H9 (cell line): ENCODE measurements around the gene IQGAP2. TPM values are rescaled to one million over a fixed set of nuclear protein-coding genes. Genes with fewer than 3 reads are reported as not detected.

Source experiments
- DNase-seq: peaks from one replicate; pipeline ENCODE4 v3.0.0-alpha.2; 2017
- H2AFZ ChIP-seq: one replicate; pipeline ENCODE4 v1.6.1; 2013; ENCODE audit warnings: mild to moderate bottlenecking, low read length, control low read depth, moderate library complexity
- H2AK5ac ChIP-seq: 2 replicates; pipeline ENCODE4 v1.6.1; 2013; ENCODE audit warnings: low read length, control low read depth, mixed read lengths; ENCODE audit not compliant: insufficient read length
- H2BK120ac ChIP-seq: one replicate; pipeline ENCODE4 v1.6.1; 2013; ENCODE audit warnings: low read depth, mild to moderate bottlenecking, low read length, control low read depth, inconsistent platforms; ENCODE audit not compliant: poor library complexity, severe bottlenecking
- H2BK12ac ChIP-seq: 2 replicates; pipeline ENCODE4 v1.6.1; 2013; ENCODE audit warnings: low read length, control low read depth, mixed read lengths, low read depth; ENCODE audit not compliant: insufficient read length
- H2BK15ac ChIP-seq: 2 replicates; pipeline ENCODE4 v1.6.1; 2013; ENCODE audit warnings: low read depth, low read length, control low read depth
- H2BK20ac ChIP-seq: one replicate; pipeline ENCODE4 v1.6.1; 2013; ENCODE audit warnings: low read depth, mild to moderate bottlenecking, low read length, control low read depth, inconsistent platforms; ENCODE audit not compliant: poor library complexity, severe bottlenecking
- H2BK5ac ChIP-seq: 2 replicates; pipeline ENCODE4 v1.6.1; 2013; ENCODE audit warnings: low read length, control low read depth, mixed read lengths; ENCODE audit not compliant: insufficient read length
- H3K14ac ChIP-seq: 2 replicates; pipeline ENCODE4 v1.6.1; 2013; ENCODE audit warnings: low read length, control low read depth; ENCODE audit not compliant: insufficient read depth
- H3K18ac ChIP-seq: 2 replicates; pipeline ENCODE4 v1.6.1; 2013; ENCODE audit warnings: low read depth, mild to moderate bottlenecking, mixed read lengths, low read length, control low read depth; ENCODE audit not compliant: insufficient read length
- H3K23ac ChIP-seq: 2 replicates; pipeline ENCODE4 v1.6.1; 2013; ENCODE audit warnings: low read length, control low read depth, mixed read lengths, low read depth; ENCODE audit not compliant: insufficient read length
- H3K23me2 ChIP-seq: 2 replicates; pipeline ENCODE4 v1.6.1; 2013; ENCODE audit warnings: low read depth, mild to moderate bottlenecking, mixed read lengths, low read length, control low read depth; ENCODE audit not compliant: insufficient read length, poor library complexity, severe bottlenecking
- H3K27ac ChIP-seq: 2 replicates; pipeline ENCODE4 v1.5.1; 2013; ENCODE audit warnings: low read length, control low read depth, mixed read lengths, low read depth; ENCODE audit not compliant: insufficient read length
- H3K27me3 ChIP-seq: 2 replicates; pipeline ENCODE4 v1.6.1; 2013; ENCODE audit warnings: low read length, control low read depth, inconsistent platforms; ENCODE audit not compliant: insufficient read depth
- H3K4ac ChIP-seq: 2 replicates; pipeline ENCODE4 v1.6.1; 2013; ENCODE audit warnings: low read depth, mild to moderate bottlenecking, control low read depth, inconsistent platforms, low read length, moderate library complexity
- H3K4me1 ChIP-seq: 2 replicates; pipeline ENCODE4 v1.6.1; 2013; ENCODE audit warnings: low read length, control low read depth, inconsistent platforms; ENCODE audit not compliant: insufficient read depth
- H3K4me2 ChIP-seq: 2 replicates; pipeline ENCODE4 v1.6.1; 2013; ENCODE audit warnings: low read length, control low read depth, mixed read lengths; ENCODE audit not compliant: insufficient read length, insufficient read depth
- H3K56ac ChIP-seq: 2 replicates; pipeline ENCODE4 v1.6.1; 2013; ENCODE audit warnings: low read depth, mild to moderate bottlenecking, mixed read lengths, low read length, control low read depth; ENCODE audit not compliant: insufficient read length
- H3K79me1 ChIP-seq: 2 replicates; pipeline ENCODE4 v1.6.1; 2013; ENCODE audit warnings: low read depth, mild to moderate bottlenecking, moderate library complexity, low read length, control low read depth, inconsistent platforms; ENCODE audit not compliant: insufficient read depth, poor library complexity, severe bottlenecking
- H3K79me2 ChIP-seq: 2 replicates; pipeline ENCODE4 v1.6.1; 2013; ENCODE audit warnings: low read length, control low read depth, inconsistent platforms; ENCODE audit not compliant: insufficient read depth
- H3K9ac ChIP-seq: 2 replicates; pipeline ENCODE4 v1.6.1; 2013; ENCODE audit warnings: low read length, control low read depth, mixed read lengths; ENCODE audit not compliant: insufficient read length; ENCODE audit errors: extremely low read depth
- H3K9me3 ChIP-seq: one replicate; pipeline ENCODE4 v1.6.1; 2013; ENCODE audit warnings: low read depth, low read length, inconsistent platforms; ENCODE audit not compliant: control insufficient read depth
- H3T11ph ChIP-seq: one replicate; pipeline ENCODE4 v1.6.1; 2013; ENCODE audit warnings: mild to moderate bottlenecking, low read length, control low read depth, inconsistent platforms
- H4K20me1 ChIP-seq: one replicate; pipeline ENCODE4 v1.6.1; 2013; ENCODE audit not compliant: control insufficient read depth, insufficient read length, insufficient read depth
- H4K5ac ChIP-seq: 2 replicates; pipeline ENCODE4 v1.6.1; 2013; ENCODE audit warnings: low read depth, mild to moderate bottlenecking, mixed read lengths, low read length, control low read depth; ENCODE audit not compliant: insufficient read length
- H4K8ac ChIP-seq: replicated peaks from 2 replicates; pipeline ENCODE4 v1.6.1; 2013; ENCODE audit warnings: low read length, control low read depth, mixed read lengths, low read depth; ENCODE audit not compliant: insufficient read length
- H4K91ac ChIP-seq: 2 replicates; pipeline ENCODE4 v1.6.1; 2013; ENCODE audit warnings: low read depth, mild to moderate bottlenecking, moderate library complexity, mixed read lengths, low read length, control low read depth; ENCODE audit not compliant: insufficient read length
- H3K27ac Mint-ChIP-seq, 3 experiments: 2 replicates in 2 of 3; 3 replicates in 1 of 3; pipeline ENCODE4 v1.8.0; 2020 to 2021; ENCODE audit warnings: mixed read lengths in 3 of 3, mild to moderate bottlenecking in 1 of 3, moderate library complexity in 1 of 3
- H3K27me3 Mint-ChIP-seq: 2 replicates; pipeline ENCODE4 v1.8.0; 2021; ENCODE audit warnings: low read depth, mild to moderate bottlenecking, moderate library complexity, mixed read lengths
- H3K36me3 Mint-ChIP-seq, 3 experiments: 2 replicates in 2 of 3; 3 replicates in 1 of 3; pipeline ENCODE4 v1.8.0; 2020 to 2021; ENCODE audit warnings: low read depth in 3 of 3, mixed read lengths in 3 of 3; ENCODE audit not compliant: insufficient read depth in 1 of 3
- H3K4me1 Mint-ChIP-seq, 2 experiments: 2 replicates each; pipeline ENCODE4 v1.8.0; 2020; ENCODE audit warnings: mixed read lengths in 2 of 2
- H3K4me3 Mint-ChIP-seq, 2 experiments: 2 replicates in 1 of 2; 3 replicates in 1 of 2; pipeline ENCODE4 v1.8.0; 2020 to 2021; ENCODE audit warnings: mild to moderate bottlenecking in 2 of 2, mixed read lengths in 2 of 2, moderate library complexity in 1 of 2
- H3K9me3 Mint-ChIP-seq, 2 experiments: 2 replicates in 1 of 2; 3 replicates in 1 of 2; pipeline ENCODE4 v1.8.0; 2020; ENCODE audit warnings: mild to moderate bottlenecking in 2 of 2, mixed read lengths in 2 of 2, moderate library complexity in 1 of 2
- CTCF ChIP-seq: fragments of 200-600 bp; sonication (generic); conservative IDR thresholded peaks from 3 replicates; pipeline ENCODE4 v1.8.0; 2021; ENCODE audit warnings: antibody characterized with exemption, mild to moderate bottlenecking
- WGBS: extraction: QIAGEN DNeasy Blood & Tissue Kit; methylation state at CpG from one replicate; pipeline ENCODE4 v1.1.7; 2013; ENCODE audit warnings: missing lambda C conversion rate, low lambda C conversion rate, mixed read lengths; ENCODE audit not compliant: insufficient read length; ENCODE audit errors: extremely low coverage; 5-methylcytosine and 5-hydroxymethylcytosine counted together
- total RNA-seq: library from RNA; stranded (reverse); gene quantifications from 2 replicates; pipeline ENCODE4 v1.2.1, GENCODE V29; 2021

Gene IQGAP2
- total RNA-seq, 1 experiment from 2014 or later = 22.5 TPM

GRCh38 chr5:76570153-76570552 lies 167.1 kb downstream of the IQGAP2 start:
- no peak overlapping the region for H3K27ac Mint-ChIP-seq
- Histone ChIP-seq H3K56ac (no peak overlapping the region), H2AFZ (no peak overlapping the region), H2BK12ac (no peak overlapping the region), H2BK20ac (no peak overlapping the region), H3K23me2 (no peaks in the 10 kb centered on the region), H3K9me3 (no peaks in the 10 kb centered on the region), H2AK5ac (no peak overlapping the region), H3K9ac (no peak overlapping the region), H3K14ac (no peak overlapping the region), H4K5ac (no peak overlapping the region), H2BK5ac (no peak overlapping the region), H2BK120ac (no peak overlapping the region), H3T11ph (no peak overlapping the region), H4K8ac (no peak overlapping the region), H3K4me1 (no peaks in the 10 kb centered on the region), H3K79me2 (no peaks in the 10 kb centered on the region), H3K27me3 (no peaks in the 10 kb centered on the region), H3K4me2 (no peak overlapping the region), H2BK15ac (no peak overlapping the region), H3K23ac (no peak overlapping the region), H3K79me1 (no peaks in the 10 kb centered on the region), H3K27ac (no peak overlapping the region), H4K91ac (no peak overlapping the region), H3K18ac (no peak overlapping the region), H4K20me1 (no peaks in the 10 kb centered on the region), H3K4ac (no peak overlapping the region)
- TF ChIP-seq CTCF = no peak
- no peaks in the 10 kb centered on the region; a peak in 1 of 7 replicates for H3K36me3 Mint-ChIP-seq
- WGBS = no CpG with 5 or more reads among the region's 4 CpGs
- no peak for DNase-seq
- peaks cover 0 to 5% of the 10 kb centered on the region in 2 experiments; a peak in 3 of 4 replicates for H3K4me1 Mint-ChIP-seq
- no peaks in the 10 kb centered on the region for H3K9me3 Mint-ChIP-seq
- no peaks in the 10 kb centered on the region for H3K27me3 Mint-ChIP-seq
- no peak overlapping the region for H3K4me3 Mint-ChIP-seq
